Measurements from ENCODE around the gene SEPTIN5. TPM values are rescaled to one million over a fixed set of nuclear protein-coding genes. Genes with fewer than 3 reads are reported as not detected.

The SEPTIN5 gene
- total and polyA plus RNA-seq, 9 of the 15 experiments (the other 6 are each of a cell fraction or from before 2014, with no cell fraction given) = 0.03 to 195 (median 119) TPM

DNA sequence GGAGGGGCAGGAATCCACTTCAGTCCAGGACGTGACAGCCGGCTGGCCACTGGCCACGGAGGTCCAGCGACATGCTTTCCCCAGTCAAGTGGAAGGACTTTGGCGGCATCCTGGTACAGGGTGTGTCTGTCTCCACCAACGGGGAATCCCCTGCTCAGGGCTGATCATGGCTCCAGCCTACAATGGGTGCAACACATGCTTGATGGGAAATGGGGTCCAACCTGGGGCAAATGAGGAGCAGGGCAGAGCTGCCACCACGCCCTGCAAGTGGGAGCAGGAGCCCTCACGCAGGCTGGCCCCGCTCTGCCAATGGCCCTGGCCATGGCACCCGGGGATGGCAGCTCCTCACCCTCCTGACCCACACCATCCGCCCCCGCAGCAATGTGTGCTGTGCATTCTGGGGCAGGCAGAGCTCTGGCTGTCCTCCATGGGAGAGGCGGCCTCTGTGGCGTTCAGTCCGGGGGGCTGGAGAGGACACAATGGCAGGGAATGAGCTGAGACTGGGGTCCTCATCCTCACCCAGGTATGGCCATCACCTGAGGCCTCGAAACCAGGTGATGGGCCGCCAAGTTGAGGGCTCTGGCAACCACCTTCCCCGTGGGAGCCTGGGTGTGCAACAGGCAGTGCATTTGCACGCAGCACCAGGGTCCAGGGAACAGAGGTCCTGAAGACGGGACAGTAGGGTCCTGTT, 5.8 kb upstream of the SEPTIN5 start (continued):
- TF ChIP-seq, protein P1, sequence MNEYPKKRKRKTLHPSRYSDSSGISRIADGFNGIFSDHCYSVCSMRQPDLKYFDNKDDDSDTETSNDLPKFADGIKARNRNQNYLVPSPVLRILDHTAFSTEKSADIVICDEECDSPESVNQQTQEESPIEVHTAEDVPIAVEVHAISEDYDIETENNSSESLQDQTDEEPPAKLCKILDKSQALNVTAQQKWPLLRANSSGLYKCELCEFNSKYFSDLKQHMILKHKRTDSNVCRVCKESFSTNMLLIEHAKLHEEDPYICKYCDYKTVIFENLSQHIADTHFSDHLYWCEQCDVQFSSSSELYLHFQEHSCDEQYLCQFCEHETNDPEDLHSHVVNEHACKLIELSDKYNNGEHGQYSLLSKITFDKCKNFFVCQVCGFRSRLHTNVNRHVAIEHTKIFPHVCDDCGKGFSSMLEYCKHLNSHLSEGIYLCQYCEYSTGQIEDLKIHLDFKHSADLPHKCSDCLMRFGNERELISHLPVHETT (CRISPR knock-in tag; conservative IDR thresholded peaks at IDR 0.05 in 1 of 2, IDR thresholded peaks at IDR 0.05 in 1 of 2) = 0 out of 4 replicates have a peak, but pooled peaks of 1 of the 2 experiments have one; percentile 14
- TF ChIP-seq GATAD2A (IDR thresholded peaks at IDR 0.05) = no peak
- TF ChIP-seq ZNF282 (CRISPR knock-in tag; IDR thresholded peaks at IDR 0.05) = no peak
- TF ChIP-seq U2AF1 (optimal IDR thresholded peaks at IDR 0.05; ENCODE audit: low read depth, low read length) = no peak
- TF ChIP-seq EGR1 (conservative IDR thresholded peaks at IDR 0.05) = peak; percentile 83
- TF ChIP-seq SAP30 (IDR thresholded peaks at IDR 0.05; ENCODE audit: borderline replicate concordance, insufficient read depth, low read depth, low read length, poor library complexity, severe bottlenecking) = no peak
- 0 out of 2 replicates have a peak, but pooled peaks have one; percentile 14 for TF ChIP-seq PTBP1 (IDR thresholded peaks at IDR 0.05; ENCODE audit: low read depth, low read length)
- TF ChIP-seq HNRNPUL1 (IDR thresholded peaks at IDR 0.05; ENCODE audit: low read length) = no peak
- TF ChIP-seq RFX5 (IDR thresholded peaks at IDR 0.05; ENCODE audit: low read depth, low read length) = no peak
